Gastroesophageal sphincter (tissue), 4 donors: ENCODE measurements around the gene UHMK1. TPM values are rescaled to one million over a fixed set of nuclear protein-coding genes. Genes with fewer than 3 reads are reported as not detected.
A peak's percentile ranks its signal among the peaks of the same experiment; 100 is the strongest.

ENCODE experiments used
- ATAC-seq: fragments of 150-250 bp; one replicate; pipeline ENCODE4 v1.9.1; 2016; ENCODE audit warnings: mild to moderate bottlenecking, moderate library complexity
- H3K27ac ChIP-seq, 4 donors: fragments of 200-600 bp; sonication (generic) in 3 of 4; 1 replicate in 3 of 4; 2 replicates in 1 of 4; pipeline ENCODE4 v1.5.1; 2016 to 2019
- H3K27me3 ChIP-seq: fragments of 200-600 bp; sonication (generic); one replicate; pipeline ENCODE4 v1.5.1; 2019
- H3K36me3 ChIP-seq, 2 donors: fragments of 200-600 bp; sonication (generic); one replicate each; pipeline ENCODE4 v1.5.1; 2019; ENCODE audit warnings: control low read depth in 1 of 2
- H3K4me1 ChIP-seq, 3 donors: fragments of 200-600 bp; sonication (generic); 1 replicate in 2 of 3; 2 replicates in 1 of 3; pipeline ENCODE4 v1.5.1; 2016 to 2019; ENCODE audit warnings: control low read depth in 2 of 3
- H3K4me3 ChIP-seq, 2 donors: fragments of 200-600 bp; sonication (generic); one replicate each; pipeline ENCODE4 v1.5.1; 2019; ENCODE audit warnings: mild to moderate bottlenecking in 1 of 2, moderate library complexity in 1 of 2
- H3K9me3 ChIP-seq, 3 donors: fragments of 200-600 bp; sonication (generic); one replicate each; pipeline ENCODE4 v1.5.1; 2017 to 2019; ENCODE audit warnings: control low read depth in 2 of 3
- CTCF ChIP-seq, 4 experiments: fragments of 200-600 bp in 2 of 4; fragments of 450-650 bp in 2 of 4; sonication (generic) in 1 of 4; IDR thresholded peaks; one replicate each; pipeline ENCODE4 v1.5.1; 2017 to 2019; ENCODE audit warnings: antibody characterized with exemption in 4 of 4, mild to moderate bottlenecking in 2 of 4, moderate library complexity in 2 of 4
- EP300 ChIP-seq: sonication (generic); formaldehyde crosslinking; IDR thresholded peaks from one replicate; pipeline ENCODE4 v1.6.1; 2017; ENCODE audit warnings: antibody characterized with exemption, mild to moderate bottlenecking
- POLR2A ChIP-seq, 2 donors: fragments of 450-650 bp; IDR thresholded peaks; one replicate each; pipeline ENCODE4 v1.6.1; 2017; ENCODE audit warnings: antibody characterized with exemption in 2 of 2, mild to moderate bottlenecking in 2 of 2, moderate library complexity in 1 of 2
- POLR2AphosphoS5 ChIP-seq: sonication (generic); formaldehyde crosslinking; IDR thresholded peaks from one replicate; pipeline ENCODE4 v1.6.1; 2017; ENCODE audit warnings: antibody characterized with exemption
- WGBS, 2 donors: methylation state at CpG; one replicate each; pipeline ENCODE4 v1.1.5; 2018; ENCODE audit warnings: low coverage in 1 of 2; 5-methylcytosine and 5-hydroxymethylcytosine counted together
- total RNA-seq, 4 donors: library from RNA; depleted of rRNA; stranded (reverse); fragments of >200 nt; gene quantifications; one replicate each; pipeline ENCODE4 v1.1.0, GENCODE V29; 2016

The UHMK1 gene
- total RNA-seq, 4 donors from 2014 or later: 27.6 to 41.1 (median 32.3) TPM

- WGBS, 2 donors: 75% methylated on average over 1 of the region's 2 CpGs; no CpG with 5 or more reads in 1 of the 2 donors
- no peaks in the 10 kb centered on the region for H3K27me3 ChIP-seq
- ATAC-seq: no peak
- no peaks in the 10 kb centered on the region for H3K36me3 ChIP-seq
- no peak for TF ChIP-seq CTCF (IDR thresholded peaks at IDR 0.05)
- no peak for TF ChIP-seq POLR2AphosphoS5
- H3K9me3 ChIP-seq: no peaks in the 10 kb centered on the region
- peaks cover 0 to 23% (median 5%) of the 10 kb centered on the region in 3 donors for H3K4me1 ChIP-seq
- H3K4me3 ChIP-seq: no peak overlapping the region
- H3K27ac ChIP-seq: peak overlapping the region; percentile 45 to 85 (median 72)
Measured at GRCh38 chr1:162549001-162549400, 51.4 kb downstream of the UHMK1 start.

- no peak for ATAC-seq
- TF ChIP-seq CTCF (IDR thresholded peaks at IDR 0.05): no peak
- no peak for TF ChIP-seq EP300
- no peak for TF ChIP-seq POLR2A (IDR thresholded peaks at IDR 0.05)
- TF ChIP-seq POLR2AphosphoS5: no peak
- peak overlapping the region in 2 of 4 donors; percentile 62 to 85 for H3K27ac ChIP-seq
- WGBS, 2 donors: 75% methylated on average over 1 of the region's 1 CpG; no CpG with 5 or more reads in 1 of the 2 donors
- no peaks in the 10 kb centered on the region for H3K36me3 ChIP-seq
- no peaks in the 10 kb centered on the region for H3K9me3 ChIP-seq
- H3K4me1 ChIP-seq: peaks cover 0 to 23% (median 5%) of the 10 kb centered on the region in 3 donors
- no peaks in the 10 kb centered on the region for H3K27me3 ChIP-seq
- H3K4me3 ChIP-seq: no peak overlapping the region
Measured at GRCh38 chr1:162550925-162551324, 53.3 kb downstream of the UHMK1 start.

GRCh38 chr1:162551969-162552683 is 54.5 kb downstream of the UHMK1 start:
- ATAC-seq: peak; percentile 60
- Histone ChIP-seq H3K4me1 (peaks cover 0 to 23% (median 5%) of the 10 kb centered on the region in 3 donors), H3K9me3 (no peaks in the 10 kb centered on the region), H3K27ac (peak overlapping the region; percentile 62 to 85 (median 74)), H3K27me3 (no peaks in the 10 kb centered on the region), H3K4me3 (no peak overlapping the region), H3K36me3 (no peaks in the 10 kb centered on the region)
- 35 to 49% methylated on average over 3 to 6 of the region's 7 CpGs for WGBS, 2 donors
- TF ChIP-seq EP300 (no peak), POLR2A (IDR thresholded peaks at IDR 0.05) (no peak), CTCF (IDR thresholded peaks at IDR 0.05) (no peak), POLR2AphosphoS5 (peak; percentile 50)

GRCh38 chr1:162552684-162553252 is 55.1 kb downstream of the UHMK1 start:
- Histone ChIP-seq H3K9me3 (no peaks in the 10 kb centered on the region), H3K27ac (peak overlapping the region; percentile 62 to 85 (median 70)), H3K36me3 (no peaks in the 10 kb centered on the region), H3K4me1 (peaks cover 0 to 23% (median 5%) of the 10 kb centered on the region in 3 donors), H3K27me3 (no peaks in the 10 kb centered on the region), H3K4me3 (no peak overlapping the region)
- WGBS, 2 donors: 78 to 90% methylated on average over 4 to 8 of the region's 8 CpGs
- ATAC-seq: peak; percentile 17
- TF ChIP-seq POLR2A (IDR thresholded peaks at IDR 0.05) (no peak), POLR2AphosphoS5 (no peak), EP300 (no peak), CTCF (IDR thresholded peaks at IDR 0.05) (no peak)
